Measurements from ENCODE around the gene HMGCR.

HMGCR gene

DNA sequence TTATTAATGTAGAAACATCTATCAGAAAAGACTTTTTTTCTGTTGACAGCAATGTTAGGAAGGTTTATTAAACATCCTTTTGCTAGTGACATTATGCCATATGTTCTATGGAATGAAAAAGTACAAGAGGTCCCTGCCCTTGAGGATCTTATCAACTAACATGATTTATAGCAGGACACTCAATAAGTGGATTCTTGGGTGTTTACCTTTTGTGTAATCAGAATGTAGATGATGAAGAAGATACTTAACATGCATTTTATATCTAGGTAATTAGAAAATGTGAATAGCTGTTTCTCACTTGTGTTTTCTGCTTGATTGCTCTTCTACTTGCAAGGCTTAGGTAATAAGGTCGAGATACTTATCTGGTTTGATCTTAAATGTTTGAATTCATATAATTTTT lies 4.9 kb downstream of the HMGCR start:
- no peak for DNase-seq

DNA sequence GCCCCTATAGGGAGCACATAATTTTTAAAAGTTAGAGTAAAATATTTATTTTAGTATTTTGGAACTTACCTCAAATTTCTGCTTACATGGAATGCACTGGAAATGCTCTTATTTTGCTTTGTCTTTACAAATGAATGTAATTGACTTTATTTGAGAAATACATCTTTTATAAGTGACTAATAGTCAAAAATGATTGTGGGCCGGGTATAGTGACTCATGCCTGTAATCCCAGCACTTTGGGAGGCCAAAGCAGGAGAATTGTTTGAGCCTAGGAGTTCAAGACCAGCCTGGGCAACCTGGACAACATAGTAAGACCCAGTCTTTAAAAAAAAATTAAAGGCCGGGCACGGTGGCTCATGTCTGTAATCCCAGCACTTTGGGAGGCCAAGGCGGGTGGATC lies 5.8 kb downstream of the HMGCR start:
- DNase-seq = no peak

DNA sequence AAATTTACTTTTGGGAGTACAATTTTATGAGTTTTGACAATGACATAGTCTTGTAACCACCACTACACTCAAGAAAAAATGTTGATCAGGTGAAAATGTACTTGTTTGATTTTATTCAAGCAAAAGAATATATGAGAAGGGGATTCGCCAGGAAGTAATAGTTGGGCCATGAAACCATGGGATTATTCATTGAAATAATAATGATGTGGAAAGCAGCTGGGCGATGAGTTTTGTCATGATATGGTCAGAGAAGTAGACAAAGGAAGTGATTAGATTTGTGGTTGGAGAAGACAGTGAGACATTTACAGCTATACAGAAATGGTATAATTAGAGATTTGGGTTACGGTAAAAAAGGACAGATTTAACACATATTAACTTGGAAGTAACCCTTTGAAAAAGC lies 11.2 kb downstream of the HMGCR start:
- no peak for DNase-seq

DNA sequence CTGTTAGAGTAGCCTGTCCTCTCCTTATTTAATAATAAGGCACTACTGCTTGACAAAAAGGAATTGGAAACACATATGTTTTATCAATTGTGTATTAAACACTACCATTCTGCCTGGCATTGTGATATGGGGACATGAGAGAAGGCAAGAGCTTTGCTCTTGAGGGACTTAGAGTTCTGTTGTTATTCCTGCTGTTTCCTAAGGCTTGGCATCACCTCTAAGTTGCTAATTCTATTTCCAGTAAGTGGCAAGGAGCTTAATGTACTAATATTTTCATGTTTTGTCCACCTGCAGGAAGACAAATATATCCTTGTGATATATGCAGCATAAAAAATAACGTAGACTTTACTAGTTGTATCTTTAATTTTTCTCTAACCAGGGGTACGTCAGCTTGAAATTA lies 12.6 kb downstream of the HMGCR start:
- DNase-seq = no peak

DNA sequence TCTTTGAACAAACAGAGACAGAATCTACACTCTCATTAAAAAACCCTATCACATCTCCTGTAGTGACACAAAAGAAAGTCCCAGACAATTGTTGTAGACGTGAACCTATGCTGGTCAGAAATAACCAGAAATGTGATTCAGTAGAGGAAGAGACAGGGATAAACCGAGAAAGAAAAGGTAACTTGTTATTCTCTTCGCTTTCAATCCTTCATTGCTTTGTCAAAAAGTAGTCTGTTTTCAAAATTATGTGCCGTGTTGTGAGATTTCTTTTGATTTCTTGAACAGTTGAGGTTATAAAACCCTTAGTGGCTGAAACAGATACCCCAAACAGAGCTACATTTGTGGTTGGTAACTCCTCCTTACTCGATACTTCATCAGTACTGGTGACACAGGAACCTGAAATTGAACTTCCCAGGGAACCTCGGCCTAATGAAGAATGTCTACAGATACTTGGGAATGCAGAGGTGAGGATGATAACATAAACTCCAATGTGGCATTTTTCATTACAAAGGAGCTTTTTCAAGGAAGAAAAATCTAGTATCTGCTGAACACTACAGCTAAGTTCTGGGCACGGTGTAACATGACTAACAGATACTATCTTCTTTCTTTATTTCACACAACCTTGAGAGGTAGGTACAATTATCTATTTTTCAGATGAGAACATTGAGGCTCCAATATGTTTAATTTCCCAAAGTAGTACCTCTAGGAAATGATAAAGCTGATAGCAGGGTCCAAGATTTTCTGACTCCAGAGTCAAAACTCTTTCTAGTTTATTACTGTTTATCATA lies 14.3 kb downstream of the HMGCR start:
- DNase-seq = no peak

- DNase-seq = no peak
Measured at GRCh38 chr5:75355236-75355635, 18.2 kb downstream of the HMGCR start.

GRCh38 chr5:75356719-75357118 lies 19.7 kb downstream of the HMGCR start:
- DNase-seq = no peak

DNA sequence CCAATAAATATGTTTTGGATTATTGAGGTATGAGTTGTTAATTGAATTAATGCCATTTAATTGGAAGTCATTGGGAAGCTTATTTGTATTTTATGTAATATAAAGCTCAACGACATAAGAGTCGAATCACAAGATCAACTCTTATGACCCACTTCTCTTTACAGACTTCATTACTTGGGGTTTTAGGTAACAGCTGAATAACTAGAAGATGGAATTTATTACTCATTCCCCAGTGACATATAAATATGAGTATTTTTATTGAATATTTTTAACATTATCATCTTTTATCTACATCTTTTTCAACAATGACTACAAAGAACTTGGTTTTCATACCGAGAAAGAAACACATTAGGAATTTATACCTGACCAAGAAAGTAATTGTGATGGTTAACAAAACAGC lies 21.1 kb downstream of the HMGCR start:
- no peak for DNase-seq

DNA sequence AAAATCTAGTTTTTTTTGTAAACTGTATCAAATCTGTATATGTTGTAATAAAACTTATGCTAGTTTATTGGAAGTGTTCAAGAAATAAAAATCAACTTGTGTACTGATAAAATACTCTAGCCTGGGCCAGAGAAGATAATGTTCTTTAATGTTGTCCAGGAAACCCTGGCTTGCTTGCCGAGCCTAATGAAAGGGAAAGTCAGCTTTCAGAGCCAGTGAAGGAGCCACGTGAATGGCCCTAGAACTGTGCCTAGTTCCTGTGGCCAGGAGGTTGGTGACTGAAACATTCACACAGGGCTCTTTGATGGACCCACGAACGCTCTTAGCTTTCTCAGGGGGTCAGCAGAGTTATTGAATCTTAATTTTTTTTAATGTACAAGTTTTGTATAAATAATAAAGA lies 24.3 kb downstream of the HMGCR start:
- no peak for DNase-seq

DNA sequence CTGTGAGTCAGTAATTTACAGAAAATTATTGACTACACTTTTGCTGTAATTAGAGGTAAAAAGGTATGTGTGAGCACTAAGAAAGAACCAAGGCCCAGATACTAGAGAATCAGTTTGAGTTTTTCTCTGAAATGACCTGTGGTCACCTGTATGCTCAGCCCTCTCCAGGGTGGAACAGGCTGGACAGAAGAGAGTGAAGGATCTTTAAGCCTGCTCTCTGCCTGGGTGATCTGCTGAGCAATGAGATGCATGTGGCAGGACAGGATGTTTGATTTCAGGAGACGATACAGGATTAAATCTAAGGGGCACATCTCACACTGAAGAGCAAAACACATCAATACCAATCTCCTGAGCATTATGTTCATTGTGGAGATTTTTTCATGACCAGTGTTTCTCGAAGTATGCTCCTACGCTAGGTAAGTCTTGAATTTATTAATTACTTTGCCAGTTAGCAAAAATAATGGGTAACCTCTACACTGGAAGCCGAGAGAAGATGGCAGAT lies 25.5 kb downstream of the HMGCR start:
- no peak for DNase-seq

DNA sequence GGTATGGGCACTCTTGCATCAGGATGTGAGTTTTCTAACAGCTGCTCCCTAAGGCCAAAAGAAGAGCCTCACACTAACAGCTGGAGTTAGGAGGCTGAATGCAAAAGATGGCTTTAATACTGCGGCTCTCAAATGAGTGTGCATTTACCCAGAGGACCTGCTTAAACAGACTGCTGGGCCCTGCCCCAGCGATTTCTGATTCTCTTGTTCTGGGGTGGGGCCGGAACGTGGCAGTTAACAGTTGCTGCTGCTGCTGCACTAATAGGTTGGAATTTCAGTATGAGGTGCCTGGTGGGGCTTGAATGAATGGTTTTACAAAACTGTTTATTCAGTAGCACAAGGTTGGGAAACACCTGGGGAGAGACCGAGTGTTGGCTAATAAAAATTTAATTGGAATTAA lies 26.1 kb downstream of the HMGCR start:
- DNase-seq = no peak

- no peak for DNase-seq
Measured at GRCh38 chr5:75363726-75364495, 26.9 kb downstream of the HMGCR start.

- no peak for DNase-seq
Measured at GRCh38 chr5:75364571-75365280, 27.7 kb downstream of the HMGCR start.

DNA sequence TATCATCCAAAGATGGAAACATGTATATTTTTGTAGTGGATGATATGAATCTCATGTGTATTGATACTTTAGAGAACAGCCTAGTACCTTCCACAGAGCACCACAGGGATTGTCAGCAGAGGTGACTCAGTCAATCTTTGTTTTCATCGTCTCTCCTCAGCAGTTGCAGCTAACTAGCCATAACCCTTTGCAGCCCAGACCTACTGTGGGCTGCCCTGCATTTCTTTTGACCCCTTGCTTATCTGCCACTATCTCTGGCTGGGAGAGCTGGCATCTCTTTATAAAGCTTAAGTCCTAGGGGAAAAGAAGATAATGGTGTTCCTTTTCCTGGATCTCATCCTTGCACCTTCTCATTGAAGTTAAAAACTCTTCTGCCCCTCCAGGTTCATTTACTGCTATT lies 28.7 kb downstream of the HMGCR start:
- no peak for DNase-seq

DNA sequence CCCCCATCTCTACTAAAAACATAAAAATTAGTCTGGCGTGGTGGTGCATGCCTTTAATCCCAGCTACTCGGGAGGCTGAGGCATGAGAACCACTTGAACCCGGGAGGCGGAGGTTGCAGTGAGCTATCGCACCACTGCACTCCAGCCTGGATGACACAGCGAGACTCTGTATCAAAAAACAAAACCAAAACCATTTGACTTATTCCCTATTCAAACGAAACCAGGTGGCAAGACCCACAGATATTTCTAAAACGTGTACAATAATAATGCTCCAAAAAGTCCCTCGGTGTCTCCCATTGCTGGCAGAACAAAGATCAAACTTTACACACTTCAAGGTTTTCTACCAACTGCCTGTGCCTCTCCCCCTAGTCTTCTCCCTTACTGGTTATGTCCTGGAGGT lies 29.8 kb downstream of the HMGCR start:
- DNase-seq = no peak

- no peak for DNase-seq
Measured at GRCh38 chr5:75367401-75367800, 30.4 kb downstream of the HMGCR start.

GRCh38 chr5:75368391-75368790 lies 31.4 kb downstream of the HMGCR start:
- no peak for DNase-seq

- DNase-seq = no peak
Measured at GRCh38 chr5:75373862-75374261, 36.8 kb downstream of the HMGCR start.

- DNase-seq = no peak
Measured at GRCh38 chr5:75374394-75374814, 37.4 kb downstream of the HMGCR start.

- no peak for DNase-seq
Measured at GRCh38 chr5:75375414-75375813, 38.4 kb downstream of the HMGCR start.

DNA sequence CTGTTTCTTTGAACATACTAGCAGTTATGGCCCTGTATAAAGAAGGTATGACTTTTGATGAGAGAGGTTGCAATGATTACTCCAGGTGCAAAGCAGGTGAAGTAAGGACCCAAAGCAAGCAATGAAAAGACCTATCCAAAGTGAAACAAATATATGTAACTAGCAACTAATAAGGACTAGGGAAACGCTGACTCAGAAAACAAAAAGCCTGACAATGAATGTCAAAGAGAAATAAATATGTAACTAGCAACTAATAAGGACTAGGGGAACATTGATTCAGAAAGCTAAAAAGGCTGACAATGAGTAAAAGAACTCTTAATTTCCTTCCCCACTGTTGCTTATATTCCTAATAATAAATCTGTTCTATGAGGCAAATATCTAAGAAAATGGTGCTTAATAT lies 43.1 kb downstream of the HMGCR start:
- no peak for DNase-seq

GRCh38 chr5:75381456-75381855 lies 44.4 kb downstream of the HMGCR start:
- DNase-seq = no peak

DNA sequence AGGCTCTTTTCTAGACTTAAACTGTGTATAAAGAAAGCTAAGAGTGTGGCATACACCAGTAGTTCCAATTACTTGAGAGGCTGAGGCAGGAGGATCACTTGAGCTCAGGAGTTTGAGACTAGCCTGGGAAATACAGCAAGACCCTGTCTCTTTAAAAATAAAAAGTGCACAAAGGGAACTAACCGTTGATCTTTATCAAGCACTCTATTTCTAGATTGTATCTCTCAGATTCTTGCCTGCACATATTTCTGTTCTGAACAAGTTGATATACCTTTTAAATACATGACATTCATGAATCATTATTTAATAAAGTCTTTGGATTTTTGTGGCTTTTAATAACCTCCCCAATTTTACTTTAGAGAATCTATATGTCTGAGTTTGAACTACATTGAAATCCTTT lies 47.2 kb downstream of the HMGCR start:
- DNase-seq = no peak

DNA sequence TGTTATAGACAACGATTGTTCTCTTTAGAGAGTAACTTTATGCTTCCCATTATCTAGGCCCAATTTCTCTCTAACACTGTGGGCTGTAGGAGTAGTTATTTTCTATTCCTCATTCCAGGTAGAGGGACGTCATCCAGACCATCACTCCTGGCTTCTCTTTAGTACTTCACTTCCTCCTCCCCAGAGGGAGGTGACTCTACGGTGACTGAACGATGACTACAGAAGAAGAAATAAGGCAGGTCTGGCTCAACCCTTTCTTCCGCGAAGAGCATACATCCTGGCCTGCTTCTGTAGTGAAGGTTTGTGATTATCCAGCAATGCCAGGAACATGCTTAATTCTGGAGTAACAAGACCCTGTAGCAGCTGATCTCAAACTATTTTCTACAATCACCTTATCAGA lies 50.8 kb downstream of the HMGCR start:
- no peak for DNase-seq
